H9 (cell line): Measurements from ENCODE around the gene SNAI1. TPM values are rescaled to one million over a fixed set of nuclear protein-coding genes. Genes with fewer than 3 reads are reported as not detected.

Experiments
- DNase-seq: peaks from one replicate; pipeline ENCODE4 v3.0.0-alpha.2; 2017
- H2AFZ ChIP-seq: one replicate; pipeline ENCODE4 v1.6.1; 2013; ENCODE audit warnings: mild to moderate bottlenecking, low read length, control low read depth, moderate library complexity
- H2AK5ac ChIP-seq: 2 replicates; pipeline ENCODE4 v1.6.1; 2013; ENCODE audit warnings: low read length, control low read depth, mixed read lengths; ENCODE audit not compliant: insufficient read length
- H2BK120ac ChIP-seq: one replicate; pipeline ENCODE4 v1.6.1; 2013; ENCODE audit warnings: low read depth, mild to moderate bottlenecking, low read length, control low read depth, inconsistent platforms; ENCODE audit not compliant: poor library complexity, severe bottlenecking
- H2BK12ac ChIP-seq: 2 replicates; pipeline ENCODE4 v1.6.1; 2013; ENCODE audit warnings: low read length, control low read depth, mixed read lengths, low read depth; ENCODE audit not compliant: insufficient read length
- H2BK15ac ChIP-seq: 2 replicates; pipeline ENCODE4 v1.6.1; 2013; ENCODE audit warnings: low read depth, low read length, control low read depth
- H2BK20ac ChIP-seq: one replicate; pipeline ENCODE4 v1.6.1; 2013; ENCODE audit warnings: low read depth, mild to moderate bottlenecking, low read length, control low read depth, inconsistent platforms; ENCODE audit not compliant: poor library complexity, severe bottlenecking
- H2BK5ac ChIP-seq: 2 replicates; pipeline ENCODE4 v1.6.1; 2013; ENCODE audit warnings: low read length, control low read depth, mixed read lengths; ENCODE audit not compliant: insufficient read length
- H3K14ac ChIP-seq: 2 replicates; pipeline ENCODE4 v1.6.1; 2013; ENCODE audit warnings: low read length, control low read depth; ENCODE audit not compliant: insufficient read depth
- H3K18ac ChIP-seq: 2 replicates; pipeline ENCODE4 v1.6.1; 2013; ENCODE audit warnings: low read depth, mild to moderate bottlenecking, mixed read lengths, low read length, control low read depth; ENCODE audit not compliant: insufficient read length
- H3K23ac ChIP-seq: 2 replicates; pipeline ENCODE4 v1.6.1; 2013; ENCODE audit warnings: low read length, control low read depth, mixed read lengths, low read depth; ENCODE audit not compliant: insufficient read length
- H3K23me2 ChIP-seq: 2 replicates; pipeline ENCODE4 v1.6.1; 2013; ENCODE audit warnings: low read depth, mild to moderate bottlenecking, mixed read lengths, low read length, control low read depth; ENCODE audit not compliant: insufficient read length, poor library complexity, severe bottlenecking
- H3K27ac ChIP-seq: 2 replicates; pipeline ENCODE4 v1.5.1; 2013; ENCODE audit warnings: low read length, control low read depth, mixed read lengths, low read depth; ENCODE audit not compliant: insufficient read length
- H3K27me3 ChIP-seq: 2 replicates; pipeline ENCODE4 v1.6.1; 2013; ENCODE audit warnings: low read length, control low read depth, inconsistent platforms; ENCODE audit not compliant: insufficient read depth
- H3K4ac ChIP-seq: 2 replicates; pipeline ENCODE4 v1.6.1; 2013; ENCODE audit warnings: low read depth, mild to moderate bottlenecking, control low read depth, inconsistent platforms, low read length, moderate library complexity
- H3K4me1 ChIP-seq: 2 replicates; pipeline ENCODE4 v1.6.1; 2013; ENCODE audit warnings: low read length, control low read depth, inconsistent platforms; ENCODE audit not compliant: insufficient read depth
- H3K4me2 ChIP-seq: 2 replicates; pipeline ENCODE4 v1.6.1; 2013; ENCODE audit warnings: low read length, control low read depth, mixed read lengths; ENCODE audit not compliant: insufficient read length, insufficient read depth
- H3K56ac ChIP-seq: 2 replicates; pipeline ENCODE4 v1.6.1; 2013; ENCODE audit warnings: low read depth, mild to moderate bottlenecking, mixed read lengths, low read length, control low read depth; ENCODE audit not compliant: insufficient read length
- H3K79me1 ChIP-seq: 2 replicates; pipeline ENCODE4 v1.6.1; 2013; ENCODE audit warnings: low read depth, mild to moderate bottlenecking, moderate library complexity, low read length, control low read depth, inconsistent platforms; ENCODE audit not compliant: insufficient read depth, poor library complexity, severe bottlenecking
- H3K79me2 ChIP-seq: 2 replicates; pipeline ENCODE4 v1.6.1; 2013; ENCODE audit warnings: low read length, control low read depth, inconsistent platforms; ENCODE audit not compliant: insufficient read depth
- H3K9ac ChIP-seq: 2 replicates; pipeline ENCODE4 v1.6.1; 2013; ENCODE audit warnings: low read length, control low read depth, mixed read lengths; ENCODE audit not compliant: insufficient read length; ENCODE audit errors: extremely low read depth
- H3K9me3 ChIP-seq: one replicate; pipeline ENCODE4 v1.6.1; 2013; ENCODE audit warnings: low read depth, low read length, inconsistent platforms; ENCODE audit not compliant: control insufficient read depth
- H3T11ph ChIP-seq: one replicate; pipeline ENCODE4 v1.6.1; 2013; ENCODE audit warnings: mild to moderate bottlenecking, low read length, control low read depth, inconsistent platforms
- H4K20me1 ChIP-seq: one replicate; pipeline ENCODE4 v1.6.1; 2013; ENCODE audit not compliant: control insufficient read depth, insufficient read length, insufficient read depth
- H4K5ac ChIP-seq: 2 replicates; pipeline ENCODE4 v1.6.1; 2013; ENCODE audit warnings: low read depth, mild to moderate bottlenecking, mixed read lengths, low read length, control low read depth; ENCODE audit not compliant: insufficient read length
- H4K8ac ChIP-seq: replicated peaks from 2 replicates; pipeline ENCODE4 v1.6.1; 2013; ENCODE audit warnings: low read length, control low read depth, mixed read lengths, low read depth; ENCODE audit not compliant: insufficient read length
- H4K91ac ChIP-seq: 2 replicates; pipeline ENCODE4 v1.6.1; 2013; ENCODE audit warnings: low read depth, mild to moderate bottlenecking, moderate library complexity, mixed read lengths, low read length, control low read depth; ENCODE audit not compliant: insufficient read length
- H3K27ac Mint-ChIP-seq, 3 experiments: 2 replicates in 2 of 3; 3 replicates in 1 of 3; pipeline ENCODE4 v1.8.0; 2020 to 2021; ENCODE audit warnings: mixed read lengths in 3 of 3, mild to moderate bottlenecking in 1 of 3, moderate library complexity in 1 of 3
- H3K27me3 Mint-ChIP-seq: 2 replicates; pipeline ENCODE4 v1.8.0; 2021; ENCODE audit warnings: low read depth, mild to moderate bottlenecking, moderate library complexity, mixed read lengths
- H3K36me3 Mint-ChIP-seq, 3 experiments: 2 replicates in 2 of 3; 3 replicates in 1 of 3; pipeline ENCODE4 v1.8.0; 2020 to 2021; ENCODE audit warnings: low read depth in 3 of 3, mixed read lengths in 3 of 3; ENCODE audit not compliant: insufficient read depth in 1 of 3
- H3K4me1 Mint-ChIP-seq, 2 experiments: 2 replicates each; pipeline ENCODE4 v1.8.0; 2020; ENCODE audit warnings: mixed read lengths in 2 of 2
- H3K4me3 Mint-ChIP-seq, 2 experiments: 2 replicates in 1 of 2; 3 replicates in 1 of 2; pipeline ENCODE4 v1.8.0; 2020 to 2021; ENCODE audit warnings: mild to moderate bottlenecking in 2 of 2, mixed read lengths in 2 of 2, moderate library complexity in 1 of 2
- H3K9me3 Mint-ChIP-seq, 2 experiments: 2 replicates in 1 of 2; 3 replicates in 1 of 2; pipeline ENCODE4 v1.8.0; 2020; ENCODE audit warnings: mild to moderate bottlenecking in 2 of 2, mixed read lengths in 2 of 2, moderate library complexity in 1 of 2
- WGBS: extraction: QIAGEN DNeasy Blood & Tissue Kit; methylation state at CpG from one replicate; pipeline ENCODE4 v1.1.7; 2013; ENCODE audit warnings: missing lambda C conversion rate, low lambda C conversion rate, mixed read lengths; ENCODE audit not compliant: insufficient read length; ENCODE audit errors: extremely low coverage; 5-methylcytosine and 5-hydroxymethylcytosine counted together
- total RNA-seq: library from RNA; stranded (reverse); gene quantifications from 2 replicates; pipeline ENCODE4 v1.2.1, GENCODE V29; 2021
- TF ChIP-seq, protein P1 (sequence below): fragments of 200-600 bp; sonication (generic); conservative IDR thresholded peaks from 3 replicates; pipeline ENCODE4 v1.8.0; 2021; ENCODE audit warnings: antibody characterized with exemption, mild to moderate bottlenecking

The SNAI1 gene
- total RNA-seq, 1 experiment from 2014 or later, result 7.0 TPM

GRCh38 chr20:49985617-49986016 is 2.8 kb downstream of the SNAI1 start:
- WGBS, result no CpG with 5 or more reads among the region's 13 CpGs

More at GRCh38 chr20:49985617-49986016, 2.8 kb downstream of the SNAI1 start:
- Histone ChIP-seq H3K4me1 (peaks cover 17% of the 10 kb centered on the region), H4K91ac (no peak overlapping the region), H3K27me3 (peaks cover 2% of the 10 kb centered on the region; the same call in 1 of the 2 replicates), H3K9ac (no peak overlapping the region), H2BK15ac (no peak overlapping the region), H3K18ac (no peak overlapping the region), H3K14ac (no peak overlapping the region), H3T11ph (no peak overlapping the region), H3K79me1 (no peaks in the 10 kb centered on the region), H3K56ac (no peak overlapping the region), H3K23ac (no peak overlapping the region), H2AK5ac (no peak overlapping the region), H2BK5ac (no peak overlapping the region), H4K8ac (no peak overlapping the region), H2BK20ac (no peak overlapping the region), H3K27ac (no peak overlapping the region), H3K4me2 (no peak overlapping the region), H4K20me1 (peaks cover 2% of the 10 kb centered on the region), H3K79me2 (no peaks in the 10 kb centered on the region; the same call in 1 of the 2 replicates), H3K4ac (no peak overlapping the region), H4K5ac (no peak overlapping the region), H3K9me3 (no peaks in the 10 kb centered on the region), H2AFZ (no peak overlapping the region), H2BK12ac (no peak overlapping the region), H3K23me2 (peaks cover 15% of the 10 kb centered on the region), H2BK120ac (no peak overlapping the region)
- Mint-ChIP-seq H3K36me3 (peaks cover 13 to 37% (median 22%) of the 10 kb centered on the region in 3 experiments; a peak in 6 of 7 replicates), H3K9me3 (peaks cover 0 to 2% of the 10 kb centered on the region in 2 experiments; a peak in 1 of 5 replicates), H3K27ac (no peak overlapping the region), H3K4me1 (peaks cover 75 to 90% of the 10 kb centered on the region in 2 experiments), H3K4me3 (peak overlapping the region; percentile 47 to 95), H3K27me3 (peaks cover 20% of the 10 kb centered on the region)
- TF ChIP-seq, protein P1, sequence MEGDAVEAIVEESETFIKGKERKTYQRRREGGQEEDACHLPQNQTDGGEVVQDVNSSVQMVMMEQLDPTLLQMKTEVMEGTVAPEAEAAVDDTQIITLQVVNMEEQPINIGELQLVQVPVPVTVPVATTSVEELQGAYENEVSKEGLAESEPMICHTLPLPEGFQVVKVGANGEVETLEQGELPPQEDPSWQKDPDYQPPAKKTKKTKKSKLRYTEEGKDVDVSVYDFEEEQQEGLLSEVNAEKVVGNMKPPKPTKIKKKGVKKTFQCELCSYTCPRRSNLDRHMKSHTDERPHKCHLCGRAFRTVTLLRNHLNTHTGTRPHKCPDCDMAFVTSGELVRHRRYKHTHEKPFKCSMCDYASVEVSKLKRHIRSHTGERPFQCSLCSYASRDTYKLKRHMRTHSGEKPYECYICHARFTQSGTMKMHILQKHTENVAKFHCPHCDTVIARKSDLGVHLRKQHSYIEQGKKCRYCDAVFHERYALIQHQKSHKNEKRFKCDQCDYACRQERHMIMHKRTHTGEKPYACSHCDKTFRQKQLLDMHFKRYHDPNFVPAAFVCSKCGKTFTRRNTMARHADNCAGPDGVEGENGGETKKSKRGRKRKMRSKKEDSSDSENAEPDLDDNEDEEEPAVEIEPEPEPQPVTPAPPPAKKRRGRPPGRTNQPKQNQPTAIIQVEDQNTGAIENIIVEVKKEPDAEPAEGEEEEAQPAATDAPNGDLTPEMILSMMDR, result no peak
- no peak for DNase-seq
